Smooth muscle cell (in vitro differentiated cells): ENCODE measurements around the gene NSD2. TPM values are rescaled to one million over a fixed set of nuclear protein-coding genes. Genes with fewer than 3 reads are reported as not detected.

Source experiments
- DNase-seq: peaks from one replicate; lab custom pipeline; 2025; ENCODE audit not compliant: unreplicated experiment; lab: John Stamatoyannopoulos, UW
- H2AFZ ChIP-seq: fragments of 200-600 bp; sonication (generic); 2 replicates; pipeline ENCODE4 v1.6.0; 2016; ENCODE audit warnings: antibody characterized with exemption, low read depth, mild to moderate bottlenecking
- H3F3A ChIP-seq: fragments of 200-600 bp; sonication (generic); 2 replicates; pipeline ENCODE4 v1.6.0; 2017; ENCODE audit warnings: antibody characterized with exemption, low read depth
- H3K27ac ChIP-seq: fragments of 200-600 bp; sonication (generic); 2 replicates; pipeline ENCODE4 v1.5.1; 2016; ENCODE audit warnings: low read depth, mild to moderate bottlenecking
- H3K27me3 ChIP-seq: fragments of 200-600 bp; sonication (generic); 2 replicates; pipeline ENCODE4 v1.6.1; 2016; ENCODE audit warnings: low read depth, mild to moderate bottlenecking
- H3K36me3 ChIP-seq: fragments of 200-600 bp; sonication (generic); 2 replicates; pipeline ENCODE4 v1.5.1; 2016; ENCODE audit warnings: low read depth
- H3K4me1 ChIP-seq: fragments of 200-600 bp; sonication (generic); 2 replicates; pipeline ENCODE4 v1.5.1; 2016; ENCODE audit warnings: low read depth
- H3K4me2 ChIP-seq: fragments of 200-600 bp; sonication (generic); 2 replicates; pipeline ENCODE4 v1.6.0; 2016; ENCODE audit warnings: mild to moderate bottlenecking
- H3K4me3 ChIP-seq: fragments of 200-600 bp; sonication (generic); 2 replicates; pipeline ENCODE4 v1.5.1; 2016; ENCODE audit warnings: mild to moderate bottlenecking
- H3K79me2 ChIP-seq: fragments of 200-600 bp; sonication (generic); 2 replicates; pipeline ENCODE4 v1.6.0; 2016; ENCODE audit warnings: low read depth, mild to moderate bottlenecking
- H3K9ac ChIP-seq: fragments of 200-600 bp; sonication (generic); 2 replicates; pipeline ENCODE4 v1.6.0; 2016; ENCODE audit warnings: low read depth
- H3K9me3 ChIP-seq: fragments of 200-600 bp; sonication (generic); replicated peaks from 2 replicates; pipeline ENCODE4 v1.5.1; 2016; ENCODE audit warnings: low read depth
- H4K20me1 ChIP-seq: fragments of 200-600 bp; sonication (generic); 2 replicates; pipeline ENCODE4 v1.6.0; 2016; ENCODE audit warnings: low read depth
- WGBS: methylation state at CpG from one replicate; pipeline ENCODE4 v1.1.7; 2016; ENCODE audit warnings: low lambda C conversion rate; 5-methylcytosine and 5-hydroxymethylcytosine counted together
- polyA plus RNA-seq: library from polyadenylated mRNA; unstranded; fragments of >200 nt; fragmentation: Nextera tagmentation; extraction: Ambion mirVana; gene quantifications from 2 replicates; pipeline ENCODE4 v1.2.1, GENCODE V29; 2016
- total RNA-seq: library from RNA; depleted of rRNA; stranded (reverse); fragments of >200 nt; gene quantifications from 2 replicates; pipeline ENCODE4 v1.2.3, GENCODE V29; 2014
- TF ChIP-seq, protein P1 (sequence below): fragments of 200-600 bp; sonication (generic); IDR thresholded peaks from 2 replicates; pipeline ENCODE4 v1.5.1; 2017; ENCODE audit warnings: borderline replicate concordance, mild to moderate bottlenecking, antibody characterized with exemption; ENCODE audit not compliant: insufficient read depth, poor library complexity, severe bottlenecking

NSD2 gene
- total and polyA plus RNA-seq, 2 experiments from 2014 or later, result 13.0 to 15.0 TPM

DNA sequence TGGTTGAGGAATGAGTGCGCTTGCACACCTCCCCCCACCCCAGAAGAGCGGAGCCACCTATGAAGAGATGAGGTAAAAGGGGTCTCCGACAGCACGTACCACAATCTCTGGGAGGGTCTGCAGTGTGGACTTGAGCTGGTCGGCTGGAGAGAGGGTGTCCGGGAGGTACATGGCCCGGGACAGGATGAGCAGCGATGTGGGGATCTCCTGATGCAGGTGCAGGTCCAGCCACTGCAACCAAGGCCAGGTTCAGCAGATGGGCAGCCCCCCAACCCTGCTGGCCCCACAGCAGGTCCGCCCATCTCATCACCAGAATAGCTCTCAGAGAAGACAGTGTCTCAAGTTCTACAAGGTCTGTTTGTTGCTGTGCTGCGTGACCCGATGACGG lies 47.7 kb upstream of the NSD2 start:
- DNase-seq, result no peak
- WGBS, result over 99% methylated on average over 10 of the region's 12 CpGs
- TF ChIP-seq, protein P1, sequence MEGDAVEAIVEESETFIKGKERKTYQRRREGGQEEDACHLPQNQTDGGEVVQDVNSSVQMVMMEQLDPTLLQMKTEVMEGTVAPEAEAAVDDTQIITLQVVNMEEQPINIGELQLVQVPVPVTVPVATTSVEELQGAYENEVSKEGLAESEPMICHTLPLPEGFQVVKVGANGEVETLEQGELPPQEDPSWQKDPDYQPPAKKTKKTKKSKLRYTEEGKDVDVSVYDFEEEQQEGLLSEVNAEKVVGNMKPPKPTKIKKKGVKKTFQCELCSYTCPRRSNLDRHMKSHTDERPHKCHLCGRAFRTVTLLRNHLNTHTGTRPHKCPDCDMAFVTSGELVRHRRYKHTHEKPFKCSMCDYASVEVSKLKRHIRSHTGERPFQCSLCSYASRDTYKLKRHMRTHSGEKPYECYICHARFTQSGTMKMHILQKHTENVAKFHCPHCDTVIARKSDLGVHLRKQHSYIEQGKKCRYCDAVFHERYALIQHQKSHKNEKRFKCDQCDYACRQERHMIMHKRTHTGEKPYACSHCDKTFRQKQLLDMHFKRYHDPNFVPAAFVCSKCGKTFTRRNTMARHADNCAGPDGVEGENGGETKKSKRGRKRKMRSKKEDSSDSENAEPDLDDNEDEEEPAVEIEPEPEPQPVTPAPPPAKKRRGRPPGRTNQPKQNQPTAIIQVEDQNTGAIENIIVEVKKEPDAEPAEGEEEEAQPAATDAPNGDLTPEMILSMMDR, result no peak
- Histone ChIP-seq H3K4me3 (no peak overlapping the region), H3K27ac (no peak overlapping the region), H2AFZ (no peak overlapping the region), H3K9me3 (no peaks in the 10 kb centered on the region), H3F3A (no peaks in the 10 kb centered on the region), H3K4me1 (no peaks in the 10 kb centered on the region), H3K36me3 (peaks cover 4% of the 10 kb centered on the region), H3K4me2 (no peak overlapping the region), H3K9ac (no peak overlapping the region), H4K20me1 (no peaks in the 10 kb centered on the region), H3K27me3 (no peaks in the 10 kb centered on the region), H3K79me2 (no peaks in the 10 kb centered on the region)

DNA sequence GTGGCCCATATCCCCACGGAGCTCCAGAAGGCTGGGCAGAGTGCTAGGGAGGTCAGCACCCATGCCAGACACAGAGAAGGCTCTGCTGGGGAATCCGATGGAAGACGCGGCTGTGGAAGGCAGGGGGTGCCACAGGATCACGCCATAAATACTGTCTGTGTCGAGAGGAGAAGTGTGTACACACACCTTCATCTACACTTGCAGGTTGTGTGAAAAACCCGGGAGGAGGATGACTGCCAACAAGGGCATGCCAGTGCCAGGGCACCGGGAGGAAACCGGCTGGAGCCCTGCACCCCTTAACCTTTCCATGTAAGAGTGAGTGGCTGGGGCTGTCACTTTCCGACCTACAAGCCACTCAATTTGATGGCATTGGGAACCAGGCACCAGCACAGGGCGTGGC lies 46.4 kb upstream of the NSD2 start:
- H3K79me2 ChIP-seq, result no peaks in the 10 kb centered on the region
- no peaks in the 10 kb centered on the region for H3K4me1 ChIP-seq
- no peak for DNase-seq
- no peak overlapping the region for H3K4me3 ChIP-seq
- peaks cover 4% of the 10 kb centered on the region for H4K20me1 ChIP-seq
- 96% methylated on average over 11 of the region's 11 CpGs for WGBS
- H3K4me2 ChIP-seq, result no peak overlapping the region
- no peak overlapping the region for H3K27ac ChIP-seq
- H3K27me3 ChIP-seq, result no peaks in the 10 kb centered on the region
- no peak overlapping the region for H2AFZ ChIP-seq
- H3F3A ChIP-seq, result no peaks in the 10 kb centered on the region
- H3K36me3 ChIP-seq, result peaks cover 4% of the 10 kb centered on the region
- H3K9ac ChIP-seq, result no peak overlapping the region
- TF ChIP-seq, protein P1, result no peak
- H3K9me3 ChIP-seq, result no peaks in the 10 kb centered on the region

DNA sequence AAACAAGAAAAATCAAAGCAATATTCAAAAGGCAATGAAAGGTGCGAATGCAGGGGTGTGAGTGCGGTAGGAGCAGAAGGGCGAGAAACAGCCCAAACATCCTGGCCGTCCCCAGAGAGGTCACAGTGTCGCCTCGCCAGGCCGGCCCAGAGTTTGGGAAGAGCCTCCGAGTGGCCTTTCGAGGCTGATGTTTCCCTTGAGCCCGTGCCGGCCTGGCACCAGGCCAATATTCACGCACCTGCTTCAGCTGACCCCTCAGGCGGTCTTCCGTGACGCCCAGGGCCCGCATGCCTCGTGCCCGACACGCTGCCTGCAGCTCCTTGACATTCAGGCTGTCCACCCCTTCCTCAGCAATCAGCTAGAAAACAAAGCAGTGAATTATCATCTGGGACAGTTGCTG lies 45.9 kb upstream of the NSD2 start:
- Histone ChIP-seq H3K36me3 (peaks cover 3% of the 10 kb centered on the region), H3K4me3 (no peak overlapping the region), H3F3A (no peaks in the 10 kb centered on the region), H3K27ac (no peak overlapping the region), H3K79me2 (no peaks in the 10 kb centered on the region), H3K4me2 (no peak overlapping the region), H3K9ac (no peak overlapping the region), H3K9me3 (no peaks in the 10 kb centered on the region), H4K20me1 (peaks cover 4% of the 10 kb centered on the region), H3K27me3 (no peaks in the 10 kb centered on the region), H2AFZ (no peak overlapping the region), H3K4me1 (no peaks in the 10 kb centered on the region)
- TF ChIP-seq, protein P1, result no peak
- DNase-seq, result no peak
- WGBS, result 98% methylated on average over 19 of the region's 19 CpGs

DNA sequence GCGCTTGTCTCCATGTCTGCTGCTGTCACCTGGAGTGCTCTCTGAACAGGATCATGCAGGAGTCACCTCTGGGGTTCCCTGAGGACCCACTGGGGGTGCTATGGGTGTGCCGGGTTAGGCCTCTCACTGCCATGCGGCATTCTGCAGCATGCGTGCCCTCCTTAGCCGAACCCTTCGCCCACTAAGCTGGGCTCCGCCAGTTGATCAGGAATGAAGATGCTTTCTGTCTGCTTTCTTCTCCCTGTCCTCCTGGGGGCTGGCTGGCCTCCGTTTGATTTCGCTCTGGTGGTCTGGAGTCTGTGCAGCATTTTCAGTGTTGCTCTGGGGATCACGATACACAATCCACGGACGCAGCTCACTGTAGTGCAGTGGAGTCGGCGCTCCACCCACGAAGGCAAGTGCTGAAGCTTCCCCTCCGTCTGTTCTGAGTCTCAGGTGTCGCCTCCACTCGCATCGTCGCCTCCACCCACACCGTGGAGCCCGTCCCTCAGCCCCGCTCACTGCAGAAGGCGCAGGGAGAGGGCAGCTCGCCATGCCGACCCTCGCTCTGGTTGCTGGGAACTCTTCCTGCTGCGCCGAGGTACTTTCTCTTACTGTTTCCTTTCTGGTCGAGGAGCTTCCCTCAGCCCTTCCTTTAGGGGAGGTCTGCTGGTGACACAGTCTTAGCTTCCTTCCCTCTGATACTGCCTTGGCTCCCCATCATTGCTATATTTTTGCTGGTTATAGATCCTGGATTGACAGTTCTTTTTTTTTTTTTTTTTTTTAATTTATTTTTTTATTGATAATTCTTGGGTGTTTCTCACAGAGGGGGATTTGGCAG lies 44.5 kb upstream of the NSD2 start:
- WGBS, result 97% methylated on average over 30 of the region's 30 CpGs
- TF ChIP-seq, protein P1, result no peak
- Histone ChIP-seq H3K9me3 (no peaks in the 10 kb centered on the region), H3K9ac (no peak overlapping the region), H3K27me3 (no peaks in the 10 kb centered on the region), H3K4me2 (no peak overlapping the region), H3K36me3 (peaks cover 3% of the 10 kb centered on the region), H3K4me3 (no peak overlapping the region), H3F3A (no peaks in the 10 kb centered on the region), H3K27ac (no peak overlapping the region), H3K4me1 (no peaks in the 10 kb centered on the region), H4K20me1 (peaks cover 4% of the 10 kb centered on the region), H2AFZ (no peak overlapping the region), H3K79me2 (no peaks in the 10 kb centered on the region)
- DNase-seq, result no peak
